ENCODE data around the gene TBX15.

Gene TBX15

DNA sequence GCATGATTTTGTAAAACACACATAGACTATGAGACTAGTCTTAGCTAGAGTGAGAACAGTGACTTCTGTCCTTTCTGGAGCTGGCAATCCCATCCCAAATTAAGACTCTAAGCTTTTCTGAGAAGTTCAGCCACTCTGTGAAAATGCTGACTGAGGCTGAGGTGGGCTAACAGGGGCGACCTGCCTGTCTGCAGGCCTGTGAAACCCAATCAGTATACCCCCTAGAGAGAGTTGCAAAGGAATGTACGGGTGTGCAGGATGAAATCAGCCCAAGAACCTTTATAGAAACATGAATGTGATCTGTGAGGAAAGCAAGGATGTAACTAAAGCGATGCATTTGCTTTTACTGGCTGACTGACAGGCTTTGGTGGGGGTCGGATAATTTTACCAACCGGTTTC lies 16.0 kb upstream of the TBX15 start:
- DNase-seq (ENCODE audit: extremely low spot score): no peak
- ChIA-PET CTCF (interaction anchor here (0.7 kb wide), 1 partner anchor 850 kb away, joined by 3 read pairs; no protein-coding TSS in a partner anchor), POLR2A (no interaction called here)
- TF ChIP-seq LEF1 (IDR thresholded peaks at IDR 0.05; ENCODE audit: borderline replicate concordance) (no peak), ARNT (IDR thresholded peaks at IDR 0.05) (no peak), FOXM1 (IDR thresholded peaks at IDR 0.05; ENCODE audit: borderline replicate concordance) (no peak), CTBP1 (IDR thresholded peaks at IDR 0.05; ENCODE audit: borderline replicate concordance) (no peak), L3MBTL2 (conservative IDR thresholded peaks at IDR 0.05) (no peak), SP1 (IDR thresholded peaks at IDR 0.05) (no peak), TARDBP (IDR thresholded peaks at IDR 0.05) (no peak), NFRKB (IDR thresholded peaks at IDR 0.05) (no peak), HDGF (IDR thresholded peaks at IDR 0.05; ENCODE audit: borderline replicate concordance) (no peak), FOXA1 (IDR thresholded peaks at IDR 0.05) (no peak), ELF4 (IDR thresholded peaks at IDR 0.05) (no peak), FOXK2 (IDR thresholded peaks at IDR 0.05) (no peak), ZNF384 (IDR thresholded peaks at IDR 0.05) (no peak), SUZ12 (IDR thresholded peaks at IDR 0.05) (no peak), BHLHE40 (IDR thresholded peaks at IDR 0.05; ENCODE audit: borderline replicate concordance) (no peak), PKNOX1 (IDR thresholded peaks at IDR 0.05) (no peak)

- no peak for DNase-seq (ENCODE audit: extremely low spot score)
- POLR2A ChIA-PET: no interaction called here
- TF ChIP-seq TARDBP (IDR thresholded peaks at IDR 0.05): no peak
- no peak for TF ChIP-seq BHLHE40 (IDR thresholded peaks at IDR 0.05; ENCODE audit: borderline replicate concordance)
- TF ChIP-seq PKNOX1 (IDR thresholded peaks at IDR 0.05): no peak
- no peak for TF ChIP-seq FOXK2 (IDR thresholded peaks at IDR 0.05)
- TF ChIP-seq ZNF384 (IDR thresholded peaks at IDR 0.05): no peak
- no peak for TF ChIP-seq FOXA1 (IDR thresholded peaks at IDR 0.05)
- TF ChIP-seq HDGF (IDR thresholded peaks at IDR 0.05; ENCODE audit: borderline replicate concordance): no peak
- TF ChIP-seq SP1 (IDR thresholded peaks at IDR 0.05): no peak
- no peak for TF ChIP-seq ARNT (IDR thresholded peaks at IDR 0.05)
- no peak for TF ChIP-seq CTBP1 (IDR thresholded peaks at IDR 0.05; ENCODE audit: borderline replicate concordance)
- TF ChIP-seq NFRKB (IDR thresholded peaks at IDR 0.05): no peak
- no peak for TF ChIP-seq ELF4 (IDR thresholded peaks at IDR 0.05)
- CTCF ChIA-PET: interaction anchor here (0.7 kb wide), 1 partner anchor 850 kb away, joined by 3 read pairs; no protein-coding TSS in a partner anchor
Measured at GRCh38 chr1:119003413-119004128, 15.4 kb upstream of the TBX15 start.

GRCh38 chr1:119002028-119002686 lies 14.0 kb upstream of the TBX15 start:
- ChIA-PET POLR2A (no interaction called here), CTCF (no interaction called here)
- TF ChIP-seq BHLHE40 (IDR thresholded peaks at IDR 0.05; ENCODE audit: borderline replicate concordance) (no peak), ELF4 (IDR thresholded peaks at IDR 0.05) (no peak), LEF1 (IDR thresholded peaks at IDR 0.05; ENCODE audit: borderline replicate concordance) (no peak), SP1 (IDR thresholded peaks at IDR 0.05) (no peak), FOXK2 (IDR thresholded peaks at IDR 0.05) (no peak), L3MBTL2 (conservative IDR thresholded peaks at IDR 0.05) (no peak), HDGF (IDR thresholded peaks at IDR 0.05; ENCODE audit: borderline replicate concordance) (no peak), SUZ12 (IDR thresholded peaks at IDR 0.05) (no peak)
- DNase-seq (ENCODE audit: extremely low spot score): no peak

DNA sequence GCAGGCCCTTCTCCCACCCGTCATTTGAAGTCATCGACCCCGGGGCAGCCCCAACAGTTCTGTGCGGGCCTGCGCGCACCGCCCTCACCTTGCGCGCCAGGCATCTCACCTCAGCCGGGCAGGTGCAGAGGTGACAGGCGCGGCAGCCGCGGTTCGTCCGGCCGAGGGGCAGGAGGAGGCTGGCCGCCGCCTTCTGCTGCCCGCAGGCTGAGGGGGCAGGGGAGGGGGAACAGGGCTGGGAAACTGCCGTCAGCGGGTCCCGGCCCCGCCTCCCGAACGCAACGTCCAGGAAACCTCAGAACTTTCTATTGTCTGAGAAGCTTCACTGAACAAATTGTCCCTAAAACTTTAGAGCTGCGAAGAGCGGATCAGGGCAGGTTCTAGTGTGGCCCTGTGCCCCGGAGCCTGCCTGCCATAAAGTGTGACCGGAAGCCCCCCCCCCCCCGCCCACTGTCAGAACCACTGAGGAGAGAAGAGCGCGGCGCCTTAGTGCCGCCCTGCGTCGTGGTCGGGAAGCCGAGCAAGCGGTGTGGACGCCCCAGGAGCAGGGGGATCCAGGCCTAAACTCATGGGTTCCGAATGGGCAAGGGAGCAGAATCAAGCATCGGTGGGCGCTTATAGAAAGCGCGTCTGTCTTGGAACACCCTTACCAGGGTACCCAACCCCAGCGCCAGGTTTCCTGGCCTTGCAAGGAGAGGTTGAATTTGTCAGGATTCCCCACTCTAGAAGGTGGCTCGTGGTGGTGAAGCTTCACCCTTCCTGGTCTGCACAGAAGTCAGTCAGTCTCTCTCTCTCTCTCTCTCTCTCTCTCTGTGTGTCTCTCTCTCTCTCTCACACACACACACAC lies 13.3 kb upstream of the TBX15 start:
- ChIA-PET POLR2A (no interaction called here), CTCF (no interaction called here)
- no peak for DNase-seq (ENCODE audit: extremely low spot score)
- no peak for TF ChIP-seq ELF4 (IDR thresholded peaks at IDR 0.05)
- no peak for TF ChIP-seq ARNT (IDR thresholded peaks at IDR 0.05)
- TF ChIP-seq FOXM1 (IDR thresholded peaks at IDR 0.05; ENCODE audit: borderline replicate concordance): no peak
- no peak for TF ChIP-seq CTBP1 (IDR thresholded peaks at IDR 0.05; ENCODE audit: borderline replicate concordance)
- no peak for TF ChIP-seq LEF1 (IDR thresholded peaks at IDR 0.05; ENCODE audit: borderline replicate concordance)
- TF ChIP-seq L3MBTL2 (conservative IDR thresholded peaks at IDR 0.05): no peak
- TF ChIP-seq FOXK2 (IDR thresholded peaks at IDR 0.05): no peak
- no peak for TF ChIP-seq BHLHE40 (IDR thresholded peaks at IDR 0.05; ENCODE audit: borderline replicate concordance)
- TF ChIP-seq TARDBP (IDR thresholded peaks at IDR 0.05): no peak
- no peak for TF ChIP-seq SUZ12 (IDR thresholded peaks at IDR 0.05)
- no peak for TF ChIP-seq ZNF384 (IDR thresholded peaks at IDR 0.05)
- no peak for TF ChIP-seq NFRKB (IDR thresholded peaks at IDR 0.05)

DNA sequence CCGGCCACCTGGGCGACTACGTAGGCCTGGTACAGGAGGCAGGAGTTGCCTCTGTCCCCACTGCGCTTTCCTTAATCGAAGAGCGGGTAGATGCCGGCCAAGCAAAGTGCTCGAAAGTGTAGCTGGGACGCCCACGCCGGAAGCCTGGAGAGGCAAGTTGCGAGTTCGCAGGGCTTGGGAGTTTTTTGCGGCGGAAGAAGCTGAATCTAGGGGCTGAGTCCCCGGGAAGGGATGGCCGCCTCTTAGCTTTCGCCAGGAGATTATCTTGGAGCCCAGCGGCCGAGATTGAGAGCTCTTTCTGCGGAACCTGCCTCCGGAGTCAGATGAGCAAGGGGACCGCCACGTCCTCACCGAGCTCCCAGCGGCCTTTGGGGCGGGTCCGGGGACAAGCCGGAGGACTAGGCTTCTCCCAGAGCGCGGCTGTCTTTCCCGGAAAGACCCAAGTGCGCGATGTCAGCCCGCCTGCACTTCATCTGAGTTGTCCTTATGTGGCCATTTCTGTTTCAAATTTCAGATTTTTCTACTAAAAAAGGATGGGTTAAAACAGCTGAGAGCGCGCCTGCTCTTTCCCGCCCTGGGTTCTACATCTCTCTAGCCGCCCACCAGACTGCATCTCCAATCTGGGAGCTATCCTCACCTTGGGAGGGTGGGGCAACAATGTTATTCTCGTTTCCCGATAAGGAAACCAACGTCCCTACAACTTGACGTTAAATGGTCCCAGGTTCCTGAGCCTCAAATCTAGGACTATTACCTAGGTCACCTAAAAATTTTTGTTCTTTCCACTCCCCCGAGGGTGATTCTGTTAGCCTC lies 12.4 kb upstream of the TBX15 start:
- ChIA-PET CTCF (no interaction called here), POLR2A (no interaction called here)
- no peak for DNase-seq (ENCODE audit: extremely low spot score)
- TF ChIP-seq LEF1 (IDR thresholded peaks at IDR 0.05; ENCODE audit: borderline replicate concordance) (no peak), BHLHE40 (IDR thresholded peaks at IDR 0.05; ENCODE audit: borderline replicate concordance) (no peak), NFRKB (IDR thresholded peaks at IDR 0.05) (no peak), FOXM1 (IDR thresholded peaks at IDR 0.05; ENCODE audit: borderline replicate concordance) (no peak), PKNOX1 (IDR thresholded peaks at IDR 0.05) (no peak), SP1 (IDR thresholded peaks at IDR 0.05) (no peak), FOXK2 (IDR thresholded peaks at IDR 0.05) (no peak), TARDBP (IDR thresholded peaks at IDR 0.05) (no peak), CTBP1 (IDR thresholded peaks at IDR 0.05; ENCODE audit: borderline replicate concordance) (no peak), L3MBTL2 (conservative IDR thresholded peaks at IDR 0.05) (no peak), ZNF384 (IDR thresholded peaks at IDR 0.05) (no peak)
